ENCODE measurements around the gene FRMPD1. TPM values are rescaled to one million over a fixed set of nuclear protein-coding genes. Genes with fewer than 3 reads are reported as not detected.

FRMPD1 gene
- total and polyA plus RNA-seq, 2 experiments from 2014 or later = not detected

DNA sequence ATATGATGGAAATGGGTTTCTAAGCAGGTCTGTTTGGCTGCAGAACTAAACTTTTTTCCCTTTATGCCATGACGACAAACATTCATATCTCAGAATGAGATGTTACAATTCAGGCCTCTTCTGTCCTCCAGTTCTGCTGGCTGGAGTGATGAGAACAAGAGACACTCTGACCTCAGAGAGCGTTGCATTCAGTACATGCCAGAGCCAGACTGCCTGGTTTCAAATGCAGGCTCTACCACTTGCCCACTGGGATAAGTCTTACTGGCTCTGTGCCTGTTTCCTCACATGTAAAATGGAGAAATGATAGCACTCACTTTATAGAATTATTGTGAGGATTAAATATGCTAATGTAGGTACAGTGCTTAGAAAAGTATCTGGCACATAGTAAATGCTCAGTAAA, 33.6 kb upstream of the FRMPD1 start:
- H3K36me3 ChIP-seq (ENCODE audit: low read depth) = no peaks in the 10 kb centered on the region
- 87 to 88% methylated on average over 2 of the region's 2 CpGs for WGBS, 2 experiments (ENCODE audit: low coverage in 1 of 2, low lambda C conversion rate in 2 of 2, missing lambda C conversion rate in 2 of 2)
- H3K9me3 ChIP-seq (ENCODE audit: low read depth) = no peaks in the 10 kb centered on the region
- H3K9me2 ChIP-seq (ENCODE audit: insufficient read depth) = no peaks in the 10 kb centered on the region
- no peaks in the 10 kb centered on the region for H4K20me1 ChIP-seq (ENCODE audit: insufficient read depth)
- peaks cover 26% of the 10 kb centered on the region for H3K4me1 ChIP-seq (ENCODE audit: insufficient read depth)
- peaks cover 17% of the 10 kb centered on the region for H3F3A ChIP-seq (ENCODE audit: insufficient read depth)
- no peaks in the 10 kb centered on the region for H3K79me2 ChIP-seq (ENCODE audit: insufficient read depth)
- no peak for DNase-seq
- peak overlapping the region; percentile 75 for H3K27ac ChIP-seq
- H3K4me2 ChIP-seq (ENCODE audit: unreplicated experiment) = no peak overlapping the region
- no peak overlapping the region for H2AFZ ChIP-seq
- no peak overlapping the region for H3K9ac ChIP-seq
- H3K27me3 ChIP-seq (replicated peaks; ENCODE audit: insufficient read depth) = peaks cover 3% of the 10 kb centered on the region; the same call in 1 of the 2 replicates
- no peak overlapping the region for H3K4me3 ChIP-seq
- TF ChIP-seq EZH2phosphoT487 (IDR thresholded peaks at IDR 0.05; ENCODE audit: insufficient read depth, low read depth) (no peak), EZH2 (IDR thresholded peaks at IDR 0.05; ENCODE audit: insufficient read depth, poor library complexity, severe bottlenecking) (no peak)
- in situ Hi-C loops (cut with MboI) = no loop called here

- Histone ChIP-seq H3K9me3 (ENCODE audit: low read depth) (no peaks in the 10 kb centered on the region), H3K27me3 (replicated peaks; ENCODE audit: insufficient read depth) (peaks cover 3% of the 10 kb centered on the region; the same call in 1 of the 2 replicates), H3K4me1 (ENCODE audit: insufficient read depth) (peaks cover 33% of the 10 kb centered on the region), H3K4me2 (ENCODE audit: unreplicated experiment) (peak overlapping the region; percentile 35), H3F3A (ENCODE audit: insufficient read depth) (peaks cover 17% of the 10 kb centered on the region), H3K79me2 (ENCODE audit: insufficient read depth) (no peaks in the 10 kb centered on the region), H4K20me1 (ENCODE audit: insufficient read depth) (no peaks in the 10 kb centered on the region), H3K4me3 (no peak overlapping the region), H2AFZ (peak overlapping the region; percentile 48), H3K9ac (peak overlapping the region; percentile 31), H3K9me2 (ENCODE audit: insufficient read depth) (no peaks in the 10 kb centered on the region), H3K36me3 (ENCODE audit: low read depth) (no peaks in the 10 kb centered on the region), H3K27ac (peak overlapping the region; percentile 75)
- in situ Hi-C loops (cut with MboI) = no loop called here
- peak; percentile 80 for DNase-seq
- TF ChIP-seq EZH2 (IDR thresholded peaks at IDR 0.05; ENCODE audit: insufficient read depth, poor library complexity, severe bottlenecking) (no peak), EZH2phosphoT487 (IDR thresholded peaks at IDR 0.05; ENCODE audit: insufficient read depth, low read depth) (no peak)
- 12 to 13% methylated on average over 4 of the region's 4 CpGs for WGBS, 2 experiments (ENCODE audit: low coverage in 1 of 2, low lambda C conversion rate in 2 of 2, missing lambda C conversion rate in 2 of 2)
Observed at GRCh38 chr9:37617832-37618231, 32.9 kb upstream of the FRMPD1 start.

DNA sequence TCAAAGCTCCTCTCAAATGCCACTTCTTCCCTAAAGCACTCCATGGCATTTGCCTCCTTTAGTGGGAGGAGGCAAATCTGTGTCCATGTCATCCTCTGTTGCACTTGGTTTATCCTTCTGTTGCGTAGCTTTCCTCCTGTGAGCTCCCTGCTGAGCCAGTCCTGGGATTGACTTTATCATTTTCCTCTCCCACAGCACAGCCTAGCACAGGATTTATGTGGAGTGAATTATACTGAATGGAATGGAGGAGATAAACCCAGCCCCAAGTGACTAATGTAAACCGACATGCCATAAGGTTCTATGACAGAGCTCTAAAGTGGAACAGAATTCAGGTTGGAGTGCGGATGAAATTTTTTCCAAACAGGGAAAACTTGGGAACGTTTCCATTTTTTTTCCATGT, 31.9 kb upstream of the FRMPD1 start:
- peak; percentile 82 for DNase-seq
- no peak for TF ChIP-seq EZH2phosphoT487 (IDR thresholded peaks at IDR 0.05; ENCODE audit: insufficient read depth, low read depth)
- TF ChIP-seq EZH2 (IDR thresholded peaks at IDR 0.05; ENCODE audit: insufficient read depth, poor library complexity, severe bottlenecking) = no peak
- Histone ChIP-seq H3K27ac (peak overlapping the region; percentile 75), H4K20me1 (ENCODE audit: insufficient read depth) (no peaks in the 10 kb centered on the region), H3K4me2 (ENCODE audit: unreplicated experiment) (peak overlapping the region; percentile 35), H3K9me3 (ENCODE audit: low read depth) (no peaks in the 10 kb centered on the region), H3K36me3 (ENCODE audit: low read depth) (no peaks in the 10 kb centered on the region), H3K79me2 (ENCODE audit: insufficient read depth) (no peaks in the 10 kb centered on the region), H3K9ac (peak overlapping the region; percentile 31), H3K9me2 (ENCODE audit: insufficient read depth) (no peaks in the 10 kb centered on the region), H3K4me3 (0 out of 2 replicates have a peak overlapping the region, but pooled peaks have one; percentile 5), H3F3A (ENCODE audit: insufficient read depth) (peaks cover 17% of the 10 kb centered on the region), H2AFZ (peak overlapping the region; percentile 48; the same call in 1 of the 2 replicates), H3K27me3 (replicated peaks; ENCODE audit: insufficient read depth) (peaks cover 1% of the 10 kb centered on the region; the same call in 1 of the 2 replicates), H3K4me1 (ENCODE audit: insufficient read depth) (peaks cover 36% of the 10 kb centered on the region)
- in situ Hi-C loops (cut with MboI) = no loop called here
- WGBS, 2 experiments (ENCODE audit: low coverage in 1 of 2, low lambda C conversion rate in 2 of 2, missing lambda C conversion rate in 2 of 2) = 57 to 58% methylated on average over 4 of the region's 4 CpGs

DNA sequence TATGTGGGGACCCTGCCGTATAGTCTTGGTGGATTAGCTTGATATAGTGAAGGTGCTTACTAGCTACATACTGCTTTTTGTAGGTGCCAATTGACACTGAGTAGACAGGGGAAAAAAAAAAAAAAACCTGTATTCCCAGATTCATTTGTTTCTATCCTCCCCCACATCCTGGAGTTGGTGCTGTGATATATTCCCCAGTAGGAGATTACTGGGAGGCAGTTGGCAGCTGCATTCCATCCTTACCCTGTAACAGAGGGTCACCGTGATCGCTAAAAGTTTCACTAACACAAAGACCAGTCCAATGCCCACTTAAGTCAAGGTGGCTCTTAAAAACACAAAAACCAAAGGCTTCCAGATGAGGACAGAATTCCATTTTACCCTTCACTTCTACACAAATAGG, 30.9 kb upstream of the FRMPD1 start:
- H3K4me1 ChIP-seq (ENCODE audit: insufficient read depth) = peaks cover 36% of the 10 kb centered on the region
- in situ Hi-C loops (cut with MboI) = no loop called here
- no peak overlapping the region for H3K4me3 ChIP-seq
- no peaks in the 10 kb centered on the region for H3K9me2 ChIP-seq (ENCODE audit: insufficient read depth)
- H3K9me3 ChIP-seq (ENCODE audit: low read depth) = no peaks in the 10 kb centered on the region
- H3K9ac ChIP-seq = no peak overlapping the region
- H4K20me1 ChIP-seq (ENCODE audit: insufficient read depth) = no peaks in the 10 kb centered on the region
- 91 to 93% methylated on average over 3 of the region's 3 CpGs for WGBS, 2 experiments (ENCODE audit: low coverage in 1 of 2, low lambda C conversion rate in 2 of 2, missing lambda C conversion rate in 2 of 2)
- TF ChIP-seq EZH2phosphoT487 (IDR thresholded peaks at IDR 0.05; ENCODE audit: insufficient read depth, low read depth) (no peak), EZH2 (IDR thresholded peaks at IDR 0.05; ENCODE audit: insufficient read depth, poor library complexity, severe bottlenecking) (no peak)
- DNase-seq = no peak
- peaks cover 17% of the 10 kb centered on the region for H3F3A ChIP-seq (ENCODE audit: insufficient read depth)
- no peak overlapping the region for H2AFZ ChIP-seq
- no peaks in the 10 kb centered on the region for H3K79me2 ChIP-seq (ENCODE audit: insufficient read depth)
- H3K27ac ChIP-seq = no peak overlapping the region
- H3K27me3 ChIP-seq (replicated peaks; ENCODE audit: insufficient read depth) = no peaks in the 10 kb centered on the region
- H3K36me3 ChIP-seq (ENCODE audit: low read depth) = no peaks in the 10 kb centered on the region
- H3K4me2 ChIP-seq (ENCODE audit: unreplicated experiment) = no peak overlapping the region

- peaks cover 36% of the 10 kb centered on the region for H3K4me1 ChIP-seq (ENCODE audit: insufficient read depth)
- in situ Hi-C loops (cut with MboI) = no loop called here
- WGBS, 2 experiments (ENCODE audit: low coverage in 1 of 2, low lambda C conversion rate in 2 of 2, missing lambda C conversion rate in 2 of 2) = 98 to 100% methylated on average over 1 of the region's 1 CpG
Observed at GRCh38 chr9:37620396-37620795, 30.4 kb upstream of the FRMPD1 start.

More at GRCh38 chr9:37620396-37620795, 30.4 kb upstream of the FRMPD1 start:
- Histone ChIP-seq H3K9me2 (ENCODE audit: insufficient read depth) (no peaks in the 10 kb centered on the region), H4K20me1 (ENCODE audit: insufficient read depth) (no peaks in the 10 kb centered on the region), H3K27ac (no peak overlapping the region), H3K4me3 (no peak overlapping the region), H3K9ac (no peak overlapping the region), H2AFZ (no peak overlapping the region), H3K27me3 (replicated peaks; ENCODE audit: insufficient read depth) (no peaks in the 10 kb centered on the region), H3K36me3 (ENCODE audit: low read depth) (no peaks in the 10 kb centered on the region), H3K79me2 (ENCODE audit: insufficient read depth) (no peaks in the 10 kb centered on the region), H3K9me3 (ENCODE audit: low read depth) (no peaks in the 10 kb centered on the region), H3K4me2 (ENCODE audit: unreplicated experiment) (no peak overlapping the region), H3F3A (ENCODE audit: insufficient read depth) (peaks cover 17% of the 10 kb centered on the region)
- DNase-seq = no peak
- TF ChIP-seq EZH2phosphoT487 (IDR thresholded peaks at IDR 0.05; ENCODE audit: insufficient read depth, low read depth) = no peak
- TF ChIP-seq EZH2 (IDR thresholded peaks at IDR 0.05; ENCODE audit: insufficient read depth, poor library complexity, severe bottlenecking) = no peak
